Stimulated activated CD4-positive, alpha-beta T cell treated with anti-CD3 and anti-CD28 coated beads, Interleukin-4, amount 100 ng/mL, for 1 hour (primary cell): ENCODE measurements around the gene PILRB.
A peak's percentile ranks its signal among the peaks of the same experiment; 100 is the strongest.
"Not testable (repeated sequence)": the region's sequence is repeated elsewhere in the genome, so short reads cannot be mapped to it uniquely, and the experiment has no call there.

ENCODE experiments used
- DNase-seq: peaks from one replicate; pipeline ENCODE4 v3.0.0-alpha.2; 2020

The PILRB gene

GRCh38 chr7:100380196-100380595 is 22.3 kb downstream of the PILRB start:
- DNase-seq, result no peak

GRCh38 chr7:100381531-100382233 is 23.8 kb downstream of the PILRB start:
- not testable (repeated sequence) for DNase-seq

GRCh38 chr7:100382234-100382853 is 24.4 kb downstream of the PILRB start:
- DNase-seq, result not testable (repeated sequence)

GRCh38 chr7:100384628-100385294 is 26.8 kb downstream of the PILRB start:
- no peak for DNase-seq

GRCh38 chr7:100386940-100387339 is 29.0 kb downstream of the PILRB start:
- no peak for DNase-seq

- no peak for DNase-seq
Measured at GRCh38 chr7:100387695-100388094, 29.8 kb downstream of the PILRB start.

- DNase-seq, result no peak
Measured at GRCh38 chr7:100389437-100390088, 31.6 kb downstream of the PILRB start.

- no peak for DNase-seq
Measured at GRCh38 chr7:100390286-100391009, 32.5 kb downstream of the PILRB start.

- no peak for DNase-seq
Measured at GRCh38 chr7:100393233-100393905, 35.5 kb downstream of the PILRB start.

- no peak for DNase-seq
Measured at GRCh38 chr7:100394077-100394476, 36.2 kb downstream of the PILRB start.

- DNase-seq, result no peak
Measured at GRCh38 chr7:100396421-100396982, 38.6 kb downstream of the PILRB start.

GRCh38 chr7:100397315-100398081 is 39.6 kb downstream of the PILRB start:
- DNase-seq, result no peak

GRCh38 chr7:100398239-100398638 is 40.3 kb downstream of the PILRB start:
- no peak for DNase-seq

- no peak for DNase-seq
Measured at GRCh38 chr7:100400041-100400440, 42.1 kb downstream of the PILRB start.

GRCh38 chr7:100400656-100401055 is 42.7 kb downstream of the PILRB start:
- DNase-seq, result no peak

GRCh38 chr7:100401811-100402210 is 43.9 kb downstream of the PILRB start:
- DNase-seq, result no peak

GRCh38 chr7:100402241-100402640 is 44.3 kb downstream of the PILRB start:
- DNase-seq, result no peak

GRCh38 chr7:100406767-100407166 is 48.9 kb downstream of the PILRB start:
- no peak for DNase-seq

GRCh38 chr7:100407285-100408180 is 49.6 kb downstream of the PILRB start:
- peak; percentile 12 for DNase-seq

- DNase-seq, result no peak
Measured at GRCh38 chr7:100411101-100411500, 53.2 kb downstream of the PILRB start.
